ENCODE measurements around the gene DYDC1. TPM values are rescaled to one million over a fixed set of nuclear protein-coding genes. Genes with fewer than 3 reads are reported as not detected.

Gene DYDC1
- total RNA-seq, 3 donors from 2014 or later (not counting 1 experiment from before 2014, with no cell fraction given), result not detected

GRCh38 chr10:80292607-80293239 is 63.8 kb downstream of the DYDC1 start:
- no peak overlapping the region for H3K27ac ChIP-seq (ENCODE audit: low read length)
- DNase-seq (no peak), ATAC-seq (no peak)
- H3K4me1 Mint-ChIP-seq, result no peaks in the 10 kb centered on the region
- H3K27me3 Mint-ChIP-seq (ENCODE audit: low read depth in 2 of 2), result peaks cover 7 to 36% of the 10 kb centered on the region in 2 donors
- H3K4me1 ChIP-seq (ENCODE audit: control insufficient read depth, insufficient read depth, low read length), result no peaks in the 10 kb centered on the region
- H3K4me3 ChIP-seq (ENCODE audit: low read length), result no peak overlapping the region
- 89% methylated on average over 5 of the region's 6 CpGs for WGBS (ENCODE audit: insufficient coverage)
- no peaks in the 10 kb centered on the region for H3K36me3 Mint-ChIP-seq
- H3K27ac Mint-ChIP-seq, result no peak overlapping the region
- no peaks in the 10 kb centered on the region for H3K36me3 ChIP-seq (ENCODE audit: control insufficient read depth, insufficient read depth, low read length)
- peaks cover 3 to 5% of the 10 kb centered on the region in 2 donors for H3K9me3 Mint-ChIP-seq
- no peaks in the 10 kb centered on the region for H3K9me3 ChIP-seq (ENCODE audit: control insufficient read depth, insufficient read depth, low read length)
- intact Hi-C loops (cut with micrococcal nuclease), result no loop called here
- no peak overlapping the region for H3K4me3 Mint-ChIP-seq
- H3K27me3 ChIP-seq (ENCODE audit: control insufficient read depth, insufficient read depth, low read length), result no peaks in the 10 kb centered on the region
- no peak for TF ChIP-seq CTCF (IDR thresholded peaks at IDR 0.05)

- no peaks in the 10 kb centered on the region for H3K27me3 ChIP-seq (ENCODE audit: control insufficient read depth, insufficient read depth, low read length)
- Mint-ChIP-seq H3K9me3 (no peaks in the 10 kb centered on the region), H3K27me3 (ENCODE audit: low read depth in 2 of 2) (peaks cover 13 to 42% of the 10 kb centered on the region in 2 donors), H3K4me1 (no peaks in the 10 kb centered on the region), H3K27ac (no peak overlapping the region), H3K36me3 (no peaks in the 10 kb centered on the region), H3K4me3 (no peak overlapping the region)
- TF ChIP-seq CTCF (IDR thresholded peaks at IDR 0.05), result no peak
- H3K9me3 ChIP-seq (ENCODE audit: control insufficient read depth, insufficient read depth, low read length), result no peaks in the 10 kb centered on the region
- intact Hi-C loops (cut with micrococcal nuclease), result no loop called here
- no peak overlapping the region for H3K4me3 ChIP-seq (ENCODE audit: low read length)
- no peaks in the 10 kb centered on the region for H3K36me3 ChIP-seq (ENCODE audit: control insufficient read depth, insufficient read depth, low read length)
- H3K27ac ChIP-seq (ENCODE audit: low read length), result no peak overlapping the region
- WGBS (ENCODE audit: insufficient coverage), result 87% methylated on average over 4 of the region's 4 CpGs
- H3K4me1 ChIP-seq (ENCODE audit: control insufficient read depth, insufficient read depth, low read length), result no peaks in the 10 kb centered on the region
- no peak for ATAC-seq
- DNase-seq, result no peak
These were observed 65.9 kb downstream of the DYDC1 start for GRCh38 chr10:80290474-80291220.

- intact Hi-C loops (cut with micrococcal nuclease), result no loop called here
- H3K4me1 Mint-ChIP-seq, result no peaks in the 10 kb centered on the region
- H3K36me3 Mint-ChIP-seq, result no peaks in the 10 kb centered on the region
- H3K27ac ChIP-seq (ENCODE audit: low read length), result no peak within 1 kb of the TSS
- DNase-seq (no peak), ATAC-seq (no peak)
- TF ChIP-seq CTCF (IDR thresholded peaks at IDR 0.05), result no peak
- no peaks in the 10 kb centered on the region for H3K27me3 ChIP-seq (ENCODE audit: control insufficient read depth, insufficient read depth, low read length)
- no peaks in the 10 kb centered on the region for H3K4me1 ChIP-seq (ENCODE audit: control insufficient read depth, insufficient read depth, low read length)
- H3K4me3 Mint-ChIP-seq, result no peak within 1 kb of the TSS
- no peaks in the 10 kb centered on the region for H3K9me3 Mint-ChIP-seq
- H3K9me3 ChIP-seq (ENCODE audit: control insufficient read depth, insufficient read depth, low read length), result no peaks in the 10 kb centered on the region
- no peaks in the 10 kb centered on the region for H3K36me3 ChIP-seq (ENCODE audit: control insufficient read depth, insufficient read depth, low read length)
- 34% methylated on average over 8 of the region's 9 CpGs for WGBS (ENCODE audit: insufficient coverage)
- no peak within 1 kb of the TSS for H3K27ac Mint-ChIP-seq
- H3K4me3 ChIP-seq (ENCODE audit: low read length), result no peak within 1 kb of the TSS
- H3K27me3 Mint-ChIP-seq (ENCODE audit: low read depth in 2 of 2), result peaks cover 13 to 33% of the 10 kb centered on the region in 2 donors
These were observed 66.9 kb downstream of the DYDC1 start, which contains the start of gene MAT1A for GRCh38 chr10:80289451-80290287. TSS of gene MAT1A (minus strand) at chr10:80289658. CDS start at chr10:80289423, 235 bp downstream.

All from natural killer cell (primary cell).